Suprapubic skin (tissue), 4 donors: Measurements from ENCODE around the gene BAIAP2L2. TPM values are rescaled to one million over a fixed set of nuclear protein-coding genes. Genes with fewer than 3 reads are reported as not detected.
"Not testable (repeated sequence)": the region's sequence is repeated elsewhere in the genome, so short reads cannot be mapped to it uniquely, and the experiment has no call there.

Source experiments
- DNase-seq, 2 donors: peaks; one replicate each; pipeline ENCODE4 v3.0.0-alpha.2; 2019; ENCODE audit warnings: low spot score in 2 of 2
- H3K27ac ChIP-seq: fragments of 200-600 bp; sonication (generic); one replicate; pipeline ENCODE4 v1.5.1; 2019
- H3K27me3 ChIP-seq: fragments of 200-600 bp; sonication (generic); one replicate; pipeline ENCODE4 v1.5.1; 2019
- H3K36me3 ChIP-seq: fragments of 200-600 bp; sonication (generic); one replicate; pipeline ENCODE4 v1.5.1; 2019
- H3K4me1 ChIP-seq: fragments of 200-600 bp; sonication (generic); one replicate; pipeline ENCODE4 v1.5.1; 2019
- H3K4me3 ChIP-seq: fragments of 200-600 bp; sonication (generic); one replicate; pipeline ENCODE4 v1.5.1; 2019; ENCODE audit warnings: mild to moderate bottlenecking
- H3K9me3 ChIP-seq: fragments of 200-600 bp; sonication (generic); one replicate; pipeline ENCODE4 v1.5.1; 2019
- EP300 ChIP-seq: sonication (generic); formaldehyde crosslinking; IDR thresholded peaks from one replicate; pipeline ENCODE4 v1.6.1; 2017; ENCODE audit warnings: antibody characterized with exemption
- POLR2A ChIP-seq, 2 donors: fragments of 450-650 bp; IDR thresholded peaks; one replicate each; pipeline ENCODE4 v1.6.1; 2017; ENCODE audit warnings: antibody characterized with exemption in 2 of 2, mild to moderate bottlenecking in 2 of 2, moderate library complexity in 2 of 2
- POLR2AphosphoS5 ChIP-seq, 3 donors: sonication (generic); formaldehyde crosslinking; IDR thresholded peaks; one replicate each; pipeline ENCODE4 v1.6.1; 2017; ENCODE audit warnings: antibody characterized with exemption in 3 of 3
- WGBS: methylation state at CpG from one replicate; pipeline ENCODE4 v1.1.5; 2018; 5-methylcytosine and 5-hydroxymethylcytosine counted together
- total RNA-seq, 4 donors: library from RNA; depleted of rRNA; stranded (reverse); fragments of >200 nt; gene quantifications; one replicate each; pipeline ENCODE4 v1.1.0, GENCODE V29; 2016
- TF ChIP-seq, protein P1 (sequence below), 2 donors: fragments of 200-600 bp in 1 of 2; fragments of 450-650 bp in 1 of 2; sonication (generic) in 1 of 2; IDR thresholded peaks; one replicate each; pipeline ENCODE4 v1.5.1; 2016 to 2019; ENCODE audit warnings: antibody characterized with exemption in 2 of 2, mild to moderate bottlenecking in 1 of 2, moderate library complexity in 1 of 2

Gene BAIAP2L2
- total RNA-seq, 4 donors from 2014 or later, result 0.49 to 1.7 (median 1.6) TPM

DNA sequence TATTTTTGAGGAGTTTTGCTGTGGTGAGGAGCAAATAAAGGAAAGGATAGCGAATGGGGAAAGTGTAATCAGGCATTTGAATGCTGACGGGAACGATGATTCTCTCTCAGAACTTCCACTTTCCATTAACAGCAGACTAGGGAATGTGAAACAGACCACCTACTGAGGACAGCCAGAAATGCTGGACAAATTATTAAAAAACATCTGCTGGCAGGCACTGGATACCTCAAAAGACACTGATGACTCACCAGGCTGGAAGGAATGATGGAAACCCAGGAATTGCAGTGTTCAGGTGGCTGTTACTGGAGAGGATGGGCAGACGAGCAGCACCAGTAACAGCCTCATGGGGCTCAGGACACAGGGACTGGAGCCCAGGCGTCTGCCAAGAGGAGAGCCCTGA, 37.8 kb upstream of the BAIAP2L2 start:
- peak in 1 of 2 donors; percentile 24 for DNase-seq
- TF ChIP-seq, protein P1, sequence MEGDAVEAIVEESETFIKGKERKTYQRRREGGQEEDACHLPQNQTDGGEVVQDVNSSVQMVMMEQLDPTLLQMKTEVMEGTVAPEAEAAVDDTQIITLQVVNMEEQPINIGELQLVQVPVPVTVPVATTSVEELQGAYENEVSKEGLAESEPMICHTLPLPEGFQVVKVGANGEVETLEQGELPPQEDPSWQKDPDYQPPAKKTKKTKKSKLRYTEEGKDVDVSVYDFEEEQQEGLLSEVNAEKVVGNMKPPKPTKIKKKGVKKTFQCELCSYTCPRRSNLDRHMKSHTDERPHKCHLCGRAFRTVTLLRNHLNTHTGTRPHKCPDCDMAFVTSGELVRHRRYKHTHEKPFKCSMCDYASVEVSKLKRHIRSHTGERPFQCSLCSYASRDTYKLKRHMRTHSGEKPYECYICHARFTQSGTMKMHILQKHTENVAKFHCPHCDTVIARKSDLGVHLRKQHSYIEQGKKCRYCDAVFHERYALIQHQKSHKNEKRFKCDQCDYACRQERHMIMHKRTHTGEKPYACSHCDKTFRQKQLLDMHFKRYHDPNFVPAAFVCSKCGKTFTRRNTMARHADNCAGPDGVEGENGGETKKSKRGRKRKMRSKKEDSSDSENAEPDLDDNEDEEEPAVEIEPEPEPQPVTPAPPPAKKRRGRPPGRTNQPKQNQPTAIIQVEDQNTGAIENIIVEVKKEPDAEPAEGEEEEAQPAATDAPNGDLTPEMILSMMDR (IDR thresholded peaks at IDR 0.05), result no peak
- TF ChIP-seq EP300, result no peak
- TF ChIP-seq POLR2AphosphoS5 (IDR thresholded peaks at IDR 0.05), result no peak
- no peak for TF ChIP-seq POLR2A (IDR thresholded peaks at IDR 0.05)
- Histone ChIP-seq H3K36me3 (no peaks in the 10 kb centered on the region), H3K27me3 (no peaks in the 10 kb centered on the region), H3K4me1 (peaks cover 6% of the 10 kb centered on the region), H3K27ac (no peak overlapping the region), H3K9me3 (no peaks in the 10 kb centered on the region), H3K4me3 (no peak overlapping the region)
- WGBS, result 74% methylated on average over 5 of the region's 5 CpGs

DNA sequence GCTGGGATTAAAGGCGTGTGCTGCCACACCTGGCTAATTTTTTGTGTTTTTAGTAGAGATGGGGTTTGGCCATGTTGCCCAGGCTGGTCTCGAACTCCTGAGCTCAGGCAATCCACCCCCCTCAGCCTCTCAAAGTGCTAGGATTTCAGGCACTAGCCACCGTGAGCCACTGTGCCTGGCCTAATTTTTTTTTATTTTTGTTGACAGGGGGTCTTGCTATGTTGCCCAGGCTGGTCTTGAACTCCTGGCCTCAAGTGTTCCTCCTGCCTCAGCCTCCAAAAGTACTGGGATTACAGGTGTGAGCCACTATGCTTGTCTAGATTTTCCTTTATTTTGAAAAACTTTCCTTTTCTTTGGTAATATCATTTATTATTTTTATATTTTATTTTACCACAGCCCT, 35.7 kb upstream of the BAIAP2L2 start:
- 71% methylated on average over 3 of the region's 3 CpGs for WGBS
- H3K4me3 ChIP-seq, H3K36me3 ChIP-seq, H3K9me3 ChIP-seq, H3K4me1 ChIP-seq, H3K27ac ChIP-seq, H3K27me3 ChIP-seq, DNase-seq: not testable (repeated sequence)

DNA sequence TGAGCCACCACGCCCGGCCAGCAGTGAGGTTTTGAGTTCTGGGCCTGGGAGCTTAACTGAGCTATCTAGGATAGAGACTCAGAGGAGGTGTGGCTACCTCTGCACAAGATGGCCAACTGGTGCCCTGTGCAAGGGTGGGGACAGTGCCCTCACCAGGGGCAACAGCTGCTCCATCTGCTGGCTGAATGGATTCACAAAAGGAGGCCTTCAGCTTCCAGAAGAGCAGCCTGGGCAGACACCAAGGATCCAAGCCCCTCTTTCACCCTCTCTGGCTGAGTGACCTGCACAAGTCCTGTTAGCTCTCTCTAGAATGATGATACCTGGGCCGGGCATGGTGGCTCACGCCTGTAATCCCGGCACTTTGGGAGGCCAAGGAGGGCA, 33.5 kb upstream of the BAIAP2L2 start:
- no peaks in the 10 kb centered on the region for H3K27me3 ChIP-seq
- no peak for TF ChIP-seq EP300
- TF ChIP-seq POLR2A (IDR thresholded peaks at IDR 0.05), result no peak
- TF ChIP-seq POLR2AphosphoS5 (IDR thresholded peaks at IDR 0.05), result no peak
- TF ChIP-seq, protein P1 (IDR thresholded peaks at IDR 0.05), result no peak
- peak; percentile 49 to 51 for DNase-seq
- H3K4me1 ChIP-seq, result no peaks in the 10 kb centered on the region
- no peak overlapping the region for H3K4me3 ChIP-seq
- H3K27ac ChIP-seq, result no peak overlapping the region
- 100% methylated on average over 3 of the region's 5 CpGs for WGBS
- H3K36me3 ChIP-seq, result peaks cover 14% of the 10 kb centered on the region
- H3K9me3 ChIP-seq, result no peaks in the 10 kb centered on the region

DNA sequence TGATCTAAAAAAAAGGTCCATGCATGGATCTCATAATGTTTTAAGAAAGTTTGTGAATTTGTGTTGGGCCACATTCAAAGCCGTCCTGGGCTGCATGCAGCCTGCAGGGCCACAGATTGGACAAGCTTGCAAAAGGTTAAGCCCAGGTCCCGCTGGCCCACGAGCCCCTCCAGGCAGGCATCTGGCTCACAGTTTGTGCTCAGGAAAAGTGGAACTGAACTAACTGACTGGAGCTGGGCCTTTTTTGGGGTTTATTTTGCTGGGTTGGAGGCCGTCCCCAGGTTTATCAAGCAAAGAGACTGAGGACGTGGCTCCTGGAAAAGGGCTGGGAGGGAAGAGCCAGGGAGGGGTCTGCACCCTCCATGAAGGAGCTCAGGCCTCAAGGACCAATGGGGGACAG, 32.1 kb upstream of the BAIAP2L2 start:
- peaks cover 21% of the 10 kb centered on the region for H3K36me3 ChIP-seq
- no peaks in the 10 kb centered on the region for H3K4me1 ChIP-seq
- DNase-seq, result peak in 1 of 2 donors; percentile 58
- no peak overlapping the region for H3K4me3 ChIP-seq
- H3K27me3 ChIP-seq, result no peaks in the 10 kb centered on the region
- no peaks in the 10 kb centered on the region for H3K9me3 ChIP-seq
- WGBS, result 91% methylated on average over 5 of the region's 5 CpGs
- TF ChIP-seq POLR2A (IDR thresholded peaks at IDR 0.05) (no peak), POLR2AphosphoS5 (IDR thresholded peaks at IDR 0.05) (no peak)
- TF ChIP-seq, protein P1 (IDR thresholded peaks at IDR 0.05), result no peak
- H3K27ac ChIP-seq, result no peak overlapping the region

DNA sequence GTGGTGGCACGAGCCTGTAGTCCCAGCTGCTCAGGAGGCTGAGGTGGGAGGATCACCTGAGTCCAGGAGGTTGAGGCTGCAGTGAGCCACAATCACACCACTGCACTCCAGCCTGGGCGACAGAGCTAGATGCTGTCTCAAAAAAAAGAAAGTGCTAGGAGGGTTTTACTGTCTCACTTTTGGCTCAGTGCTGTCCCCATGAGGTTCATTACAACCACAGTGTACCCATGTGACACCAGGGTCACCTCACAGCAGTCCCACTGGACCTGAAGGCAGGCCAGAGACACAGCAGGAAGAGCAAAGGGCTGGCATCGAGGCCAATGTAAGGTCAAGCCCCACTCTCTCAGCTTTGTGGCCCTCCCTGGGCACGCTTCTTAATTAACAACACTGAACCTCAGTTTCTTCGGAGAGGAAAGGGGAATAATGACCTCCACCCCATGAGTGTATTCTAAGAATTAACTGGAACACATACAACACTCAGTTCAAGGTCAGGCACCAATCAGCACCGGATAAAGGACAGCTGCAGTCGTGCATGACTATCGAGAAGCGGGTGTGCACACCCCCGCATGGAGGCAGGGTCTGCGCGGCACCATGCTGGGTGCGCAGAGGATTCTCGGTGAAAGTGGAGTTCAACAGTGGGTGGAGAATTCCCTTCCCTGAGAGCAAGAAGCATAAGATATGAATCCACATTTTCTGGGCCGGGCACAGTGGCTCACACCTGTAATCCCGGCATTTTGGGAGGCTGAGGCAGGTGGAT, 30.9 kb upstream of the BAIAP2L2 start:
- TF ChIP-seq EP300, result no peak
- H3K4me3 ChIP-seq, result no peak overlapping the region
- no peak overlapping the region for H3K27ac ChIP-seq
- peak; percentile 21 to 43 for DNase-seq
- no peaks in the 10 kb centered on the region for H3K27me3 ChIP-seq
- peaks cover 25% of the 10 kb centered on the region for H3K36me3 ChIP-seq
- no peaks in the 10 kb centered on the region for H3K9me3 ChIP-seq
- no peaks in the 10 kb centered on the region for H3K4me1 ChIP-seq
- 97% methylated on average over 16 of the region's 16 CpGs for WGBS

DNA sequence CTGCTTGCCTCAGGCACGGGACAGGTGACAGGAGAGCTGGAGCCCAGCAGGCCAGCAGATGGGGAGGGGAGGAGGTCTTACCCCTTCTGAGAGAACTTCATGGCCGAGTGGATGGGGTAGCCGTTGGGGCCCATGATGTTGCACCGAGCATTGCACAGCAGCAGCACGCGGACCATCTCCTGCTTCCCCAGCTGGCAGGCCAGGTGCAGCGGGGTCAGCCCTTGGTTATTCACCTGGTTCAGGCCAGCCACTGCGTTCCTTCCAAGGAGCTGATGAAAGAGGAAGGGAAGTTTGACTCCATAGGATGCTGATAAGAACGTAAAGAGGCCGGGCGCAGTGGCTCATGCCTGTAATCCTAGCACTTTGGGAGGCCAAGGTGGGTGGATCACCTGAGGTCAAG, 29.4 kb upstream of the BAIAP2L2 start:
- H3K27me3 ChIP-seq, result no peaks in the 10 kb centered on the region
- peaks cover 30% of the 10 kb centered on the region for H3K36me3 ChIP-seq
- DNase-seq, result peak; percentile 49 to 61
- TF ChIP-seq, protein P1 (IDR thresholded peaks at IDR 0.05), result no peak
- TF ChIP-seq EP300, result no peak
- TF ChIP-seq POLR2AphosphoS5 (IDR thresholded peaks at IDR 0.05), result no peak
- TF ChIP-seq POLR2A (IDR thresholded peaks at IDR 0.05), result no peak
- H3K4me1 ChIP-seq, result no peaks in the 10 kb centered on the region
- H3K4me3 ChIP-seq, result no peak overlapping the region
- WGBS, result 94% methylated on average over 10 of the region's 11 CpGs
- H3K9me3 ChIP-seq, result no peaks in the 10 kb centered on the region
- H3K27ac ChIP-seq, result no peak overlapping the region
